GM23338 (cell line): Measurements from ENCODE around the gene CENPN.

Experiments used
- CTCF ChIP-seq, 2 experiments: fragments of 200-600 bp in 1 of 2; sonication (generic) in 1 of 2; conservative IDR thresholded peaks; 2 replicates each; pipeline versions ENCODE4 v1.5.1 to v1.6.1; 2016 to 2017; ENCODE audit warnings: antibody characterized with exemption in 2 of 2, low read depth in 2 of 2, mild to moderate bottlenecking in 2 of 2, moderate library complexity in 1 of 2
- EZH2phosphoT487 ChIP-seq: fragments of 200-600 bp; sonication (generic); IDR thresholded peaks from one replicate; pipeline ENCODE4 v1.8.1; 2018; ENCODE audit warnings: antibody characterized with exemption; ENCODE audit not compliant: unreplicated experiment
- NANOG ChIP-seq: IDR thresholded peaks from 2 replicates; pipeline ENCODE4 v1.6.1; 2016; ENCODE audit warnings: antibody characterized with exemption, borderline replicate concordance
- POLR2AphosphoS5 ChIP-seq: IDR thresholded peaks from 2 replicates; pipeline ENCODE4 v1.6.1; 2016; ENCODE audit warnings: antibody characterized with exemption, low read depth

- TF ChIP-seq CTCF (conservative IDR thresholded peaks at IDR 0.05; ENCODE audit: low read depth in 2 of 2) (no peak), POLR2AphosphoS5 (no peak), EZH2phosphoT487 (no peak), NANOG (no peak)
These were observed 14.2 kb upstream of the CENPN start for GRCh38 chr16:80992676-80993293.
